Subcutaneous abdominal adipose tissue (tissue), 5 donors: ENCODE results near the gene NUP210.
A peak's percentile ranks its signal among the peaks of the same experiment; 100 is the strongest.

Source experiments
- H3K27ac ChIP-seq: one replicate; pipeline ENCODE4 v1.7.0; 2013; ENCODE audit warnings: low read depth, mild to moderate bottlenecking, inconsistent platforms, low read length, moderate library complexity
- H3K27me3 ChIP-seq, 5 donors: one replicate each; pipeline ENCODE4 v1.7.0; 2013; ENCODE audit warnings: low read length in 5 of 5, inconsistent platforms in 1 of 5; ENCODE audit not compliant: control insufficient read depth in 5 of 5, insufficient read depth in 4 of 5
- H3K36me3 ChIP-seq, 5 donors: one replicate each; pipeline ENCODE4 v1.7.0; 2013; ENCODE audit warnings: low read length in 5 of 5; ENCODE audit not compliant: control insufficient read depth in 5 of 5, insufficient read depth in 5 of 5
- H3K4me1 ChIP-seq, 5 donors: one replicate each; pipeline ENCODE4 v1.7.0; 2013; ENCODE audit warnings: low read length in 5 of 5, mild to moderate bottlenecking in 3 of 5, moderate library complexity in 1 of 5; ENCODE audit not compliant: control insufficient read depth in 5 of 5, insufficient read depth in 5 of 5
- H3K4me3 ChIP-seq, 5 donors: one replicate each; pipeline ENCODE4 v1.7.0; 2013; ENCODE audit warnings: low read length in 5 of 5, low read depth in 1 of 5
- H3K9ac ChIP-seq, 5 donors: one replicate each; pipeline ENCODE4 v1.7.0; 2013; ENCODE audit warnings: low read length in 5 of 5, mild to moderate bottlenecking in 4 of 5, moderate library complexity in 3 of 5
- H3K9me3 ChIP-seq, 5 donors: one replicate each; pipeline ENCODE4 v1.7.0; 2013; ENCODE audit warnings: low read length in 5 of 5; ENCODE audit not compliant: control insufficient read depth in 5 of 5
- donor health status: healthy.
- donor health status: healthy.
- donor health status: healthy.
- donor health status: healthy.
- donor health status: healthy.

Gene NUP210

DNA sequence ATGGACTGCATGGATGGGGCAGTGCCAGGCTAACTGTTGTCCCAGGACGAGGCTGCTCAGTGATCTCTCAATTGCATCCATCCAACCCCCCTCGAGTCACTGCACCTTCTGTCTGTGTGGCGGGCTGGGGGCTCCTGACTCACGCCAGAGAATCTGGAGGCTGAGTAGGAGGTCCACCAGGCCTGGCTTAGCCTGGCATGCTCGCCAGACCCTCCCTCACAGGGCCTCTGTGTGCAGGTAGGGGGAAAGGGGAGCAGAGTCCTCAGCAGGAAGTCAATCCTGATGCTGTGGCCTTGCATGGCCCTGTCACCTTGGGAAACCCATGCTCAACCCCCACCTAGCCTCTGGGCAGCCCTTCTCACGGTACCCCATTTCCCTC lies 140.6 kb downstream of the NUP210 start:
- Histone ChIP-seq H3K9ac (no peak overlapping the region), H3K27me3 (peaks cover 0 to 18% (median 4%) of the 10 kb centered on the region in 5 donors), H3K27ac (no peak overlapping the region), H3K9me3 (peaks cover 0 to 10% (median 7%) of the 10 kb centered on the region in 5 donors), H3K4me3 (no peak overlapping the region), H3K4me1 (peaks cover 2 to 64% (median 58%) of the 10 kb centered on the region in 5 donors), H3K36me3 (no peaks in the 10 kb centered on the region)

DNA sequence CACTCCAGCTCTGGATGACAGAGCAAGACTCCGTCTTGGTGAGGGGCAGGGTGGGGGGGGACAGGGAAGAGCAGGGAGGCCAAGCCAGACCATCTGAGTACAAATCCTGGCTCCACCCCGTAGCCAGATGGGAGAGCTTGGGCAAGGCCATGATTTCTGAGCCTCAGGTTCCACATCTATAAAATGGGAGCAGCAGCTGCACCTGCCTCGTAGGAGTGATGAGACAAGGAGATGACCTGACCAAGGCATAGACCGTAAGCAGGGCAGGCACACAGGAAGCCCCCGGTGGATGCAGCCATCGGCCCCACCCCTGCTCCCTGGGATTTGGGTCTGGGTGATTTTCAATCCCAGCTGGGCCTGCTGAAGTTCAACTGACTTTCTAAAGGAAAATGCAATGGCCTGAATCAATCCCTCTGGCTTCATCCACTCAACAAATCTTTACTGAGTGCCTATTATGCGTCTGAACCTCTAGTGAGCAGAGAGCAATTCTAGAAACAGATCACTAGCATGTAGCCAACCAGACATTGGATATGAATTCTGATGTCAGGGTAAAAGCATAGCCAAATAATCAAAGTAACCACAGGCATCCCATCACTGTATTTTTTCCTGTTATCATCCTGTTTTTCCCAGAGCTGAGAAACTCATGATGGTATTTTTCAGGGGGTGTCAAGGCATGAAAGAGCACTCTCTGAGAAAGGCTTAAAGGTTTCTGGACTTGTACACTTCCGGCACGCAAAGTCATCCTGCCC lies 141.2 kb downstream of the NUP210 start:
- Histone ChIP-seq H3K9ac (no peak overlapping the region), H3K27me3 (peaks cover 0 to 13% (median 3%) of the 10 kb centered on the region in 5 donors), H3K9me3 (peaks cover 0 to 5% (median 4%) of the 10 kb centered on the region in 5 donors), H3K27ac (no peak overlapping the region), H3K36me3 (no peaks in the 10 kb centered on the region), H3K4me3 (no peak overlapping the region), H3K4me1 (peaks cover 3 to 70% (median 64%) of the 10 kb centered on the region in 5 donors)

DNA sequence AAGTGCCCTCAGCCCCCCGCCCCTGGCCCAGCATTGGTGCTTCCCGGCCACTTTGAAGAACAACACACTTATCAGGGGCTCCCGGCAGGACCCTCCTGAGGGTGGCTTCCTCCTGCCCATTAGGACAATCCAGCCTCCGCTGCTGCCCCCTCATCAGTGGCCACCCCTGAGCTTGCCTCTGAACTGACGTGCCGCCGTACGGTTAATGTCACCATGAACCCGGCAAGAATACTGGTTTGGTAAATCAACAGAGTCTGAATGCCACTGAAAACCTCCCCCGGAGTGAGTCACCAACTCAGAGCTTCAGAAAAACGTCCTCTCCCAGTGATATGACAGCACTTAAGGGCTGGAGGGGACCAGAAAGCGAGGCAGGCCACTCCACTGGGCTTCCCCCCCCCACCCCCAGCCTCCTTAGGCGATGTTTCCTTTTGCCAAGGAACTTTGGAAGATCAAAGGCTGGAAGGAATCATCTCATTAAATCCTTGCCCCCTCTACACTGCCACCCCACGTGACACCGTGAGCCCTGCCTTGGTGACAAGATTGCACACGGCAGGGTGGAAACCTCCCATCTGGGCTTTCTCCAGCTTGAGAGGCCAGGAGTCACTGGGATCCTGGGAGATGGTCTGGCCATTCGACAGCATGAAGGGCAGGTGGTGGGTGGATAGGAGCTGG lies 142.1 kb downstream of the NUP210 start:
- peaks cover 3 to 74% (median 67%) of the 10 kb centered on the region in 5 donors for H3K4me1 ChIP-seq
- peak overlapping the region; percentile 76 for H3K27ac ChIP-seq
- no peak overlapping the region for H3K4me3 ChIP-seq
- no peaks in the 10 kb centered on the region for H3K9me3 ChIP-seq
- H3K36me3 ChIP-seq, result no peaks in the 10 kb centered on the region
- peaks cover 0 to 7% (median 3%) of the 10 kb centered on the region in 5 donors for H3K27me3 ChIP-seq
- peak overlapping the region in 2 of 5 donors; percentile 27 to 43 for H3K9ac ChIP-seq

DNA sequence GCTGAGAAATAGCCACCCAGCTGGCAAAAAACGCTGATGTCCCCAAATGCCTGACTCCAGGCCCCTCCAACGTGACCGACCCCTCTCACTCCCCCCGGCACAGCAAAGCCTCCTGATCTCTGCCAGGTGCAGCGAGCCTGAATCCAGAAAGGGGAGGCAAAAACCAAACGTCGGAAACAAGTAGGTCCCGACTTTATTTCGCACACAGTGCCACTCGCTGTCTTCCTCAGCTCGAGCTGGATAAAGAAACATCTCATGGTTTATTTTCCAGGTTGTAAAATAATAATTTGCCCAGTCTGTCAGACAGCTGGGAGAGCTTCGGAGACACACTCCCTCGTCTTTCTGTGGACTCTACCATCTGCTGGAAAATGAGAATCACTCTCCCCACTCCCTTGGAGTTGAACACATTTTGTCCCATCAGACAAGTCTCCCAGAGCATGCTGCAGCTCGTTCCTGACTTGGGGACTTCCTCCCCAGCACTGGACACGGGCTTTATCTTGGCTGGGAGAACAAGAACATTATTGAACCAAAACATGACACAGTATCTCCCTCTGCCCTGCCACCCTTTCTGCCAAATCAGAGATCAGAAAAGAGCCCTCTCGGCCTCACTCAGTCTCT lies 142.8 kb downstream of the NUP210 start:
- no peaks in the 10 kb centered on the region for H3K9me3 ChIP-seq
- H3K27me3 ChIP-seq, result peaks cover 0 to 7% (median 3%) of the 10 kb centered on the region in 5 donors
- peak overlapping the region in 1 of 5 donors; percentile 17 for H3K4me3 ChIP-seq
- H3K9ac ChIP-seq, result peak overlapping the region in 2 of 5 donors; percentile 27 to 43
- H3K4me1 ChIP-seq, result peaks cover 3 to 75% (median 66%) of the 10 kb centered on the region in 5 donors
- H3K27ac ChIP-seq, result peak overlapping the region; percentile 76
- no peaks in the 10 kb centered on the region for H3K36me3 ChIP-seq

DNA sequence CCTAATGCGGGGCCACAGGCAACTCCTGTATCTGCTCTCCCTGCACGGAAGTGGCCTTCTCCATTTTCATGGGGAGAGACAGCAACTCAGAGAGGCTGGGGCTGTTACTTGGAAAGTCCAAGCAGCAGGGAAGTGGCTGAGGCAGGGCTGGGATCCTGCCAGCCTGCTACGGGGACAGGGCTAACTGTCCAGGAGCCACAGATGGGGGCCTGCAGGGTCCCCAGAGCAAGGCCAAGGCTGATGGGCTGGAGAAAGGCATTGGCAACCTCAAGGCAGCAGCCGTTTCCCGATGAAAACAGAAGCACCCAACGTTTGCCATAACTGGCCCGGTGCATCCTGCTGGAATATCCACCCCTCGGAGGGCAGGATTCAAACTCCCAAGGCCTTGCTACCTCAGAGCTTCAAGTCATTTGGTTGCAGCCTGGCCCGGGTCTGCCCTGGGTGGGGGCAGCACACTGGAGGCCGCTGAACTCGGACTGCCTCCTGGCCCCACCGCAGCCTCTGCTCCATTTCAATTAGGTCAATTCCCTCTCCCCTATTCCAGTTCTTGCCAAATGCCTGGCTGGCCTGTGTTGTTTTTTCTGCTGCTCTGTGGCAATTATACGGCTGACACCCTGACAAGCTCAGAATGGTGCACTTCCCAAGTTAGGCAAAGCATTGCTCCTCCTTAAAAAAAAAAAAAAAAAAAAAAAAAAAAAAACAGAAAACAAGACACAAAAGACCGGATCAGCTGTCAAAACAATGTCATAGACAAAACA lies 143.5 kb downstream of the NUP210 start:
- H3K9ac ChIP-seq, result peak overlapping the region in 1 of 5 donors; percentile 50
- peaks cover 3 to 68% (median 59%) of the 10 kb centered on the region in 5 donors for H3K4me1 ChIP-seq
- peak overlapping the region in 1 of 5 donors; percentile 17 for H3K4me3 ChIP-seq
- no peaks in the 10 kb centered on the region for H3K36me3 ChIP-seq
- no peaks in the 10 kb centered on the region for H3K9me3 ChIP-seq
- H3K27ac ChIP-seq, result peak overlapping the region; percentile 76
- H3K27me3 ChIP-seq, result peaks cover 0 to 3% (median 0%) of the 10 kb centered on the region in 5 donors

DNA sequence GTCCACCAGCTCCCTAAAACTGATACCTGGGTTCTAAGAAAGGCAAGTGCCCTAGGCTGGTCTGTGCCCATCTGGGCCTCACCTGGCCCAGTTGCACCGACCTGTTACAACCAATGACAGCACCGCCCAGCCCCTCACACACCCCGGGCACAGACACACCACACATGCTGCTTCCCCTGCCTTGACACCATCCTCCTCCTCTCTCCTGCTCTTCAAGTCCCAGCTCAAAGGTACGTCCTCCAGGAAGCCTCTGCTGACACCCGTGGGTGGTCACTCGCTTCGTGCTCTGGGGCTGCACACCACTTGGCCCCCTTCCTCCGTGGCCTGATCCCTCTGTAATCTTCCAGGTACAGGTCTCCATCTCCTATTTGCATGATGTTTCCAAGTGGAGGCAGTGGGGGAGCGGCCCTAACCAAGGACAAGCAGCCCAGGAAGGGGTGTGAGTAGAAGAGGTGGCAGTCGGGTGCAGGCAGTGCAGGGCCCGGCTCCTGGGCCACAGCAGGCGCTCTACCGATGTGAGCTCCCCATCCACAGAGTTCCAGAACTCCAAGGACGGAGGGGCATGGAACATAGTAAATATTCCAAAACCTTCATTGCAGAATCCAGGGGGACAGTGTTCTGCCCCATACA lies 144.6 kb downstream of the NUP210 start:
- peak overlapping the region in 1 of 5 donors; percentile 5 for H3K9ac ChIP-seq

DNA sequence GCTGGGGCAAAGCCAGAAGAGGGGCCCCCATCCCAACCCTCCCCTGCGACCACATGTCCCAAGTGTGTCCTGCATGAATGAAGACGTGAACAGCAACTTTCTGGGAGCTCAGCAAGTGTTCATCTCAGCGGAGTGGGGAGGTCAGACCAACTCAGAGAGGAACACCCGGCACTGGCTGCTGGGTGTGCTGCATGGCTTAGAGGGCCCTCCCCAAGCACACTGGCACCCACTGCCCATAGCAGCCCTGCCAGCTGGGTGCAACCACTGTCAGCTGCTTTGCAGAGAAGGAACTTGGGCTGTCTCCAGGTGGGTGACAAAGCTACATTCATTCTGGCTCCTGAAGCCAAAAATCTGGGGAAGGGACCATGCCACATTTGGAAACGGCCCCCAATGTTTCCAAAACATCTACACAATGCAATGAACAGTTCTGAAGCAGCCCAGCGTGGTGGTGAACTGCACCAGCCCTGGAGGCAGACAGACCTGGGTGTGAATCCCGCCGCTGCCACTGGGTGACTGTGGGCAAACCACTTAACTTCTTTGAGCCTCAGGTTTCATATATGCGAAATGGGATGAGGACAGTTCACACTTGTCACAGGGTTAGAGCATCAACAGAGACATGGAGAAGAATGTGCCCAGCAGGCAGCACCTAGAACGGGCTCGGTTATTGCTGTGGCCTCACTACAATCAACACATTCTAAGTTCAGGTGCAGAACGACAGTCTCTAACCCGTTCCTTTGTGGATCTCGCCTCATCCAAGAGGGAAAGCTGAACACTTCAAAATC lies 145.4 kb downstream of the NUP210 start:
- no peak overlapping the region for H3K27ac ChIP-seq
- no peaks in the 10 kb centered on the region for H3K27me3 ChIP-seq
- no peaks in the 10 kb centered on the region for H3K36me3 ChIP-seq
- H3K4me1 ChIP-seq, result peaks cover 3 to 59% (median 51%) of the 10 kb centered on the region in 5 donors
- H3K9ac ChIP-seq, result no peak overlapping the region
- H3K4me3 ChIP-seq, result peak overlapping the region in 2 of 5 donors; percentile 19 to 50
- peaks cover 0 to 7% (median 1%) of the 10 kb centered on the region in 5 donors for H3K9me3 ChIP-seq

More for the DNA sequence above, 144.6 kb downstream of the NUP210 start:
- Histone ChIP-seq H3K9me3 (no peaks in the 10 kb centered on the region), H3K4me3 (no peak overlapping the region), H3K27me3 (no peaks in the 10 kb centered on the region), H3K27ac (no peak overlapping the region), H3K4me1 (peaks cover 3 to 59% (median 51%) of the 10 kb centered on the region in 5 donors), H3K36me3 (no peaks in the 10 kb centered on the region)

DNA sequence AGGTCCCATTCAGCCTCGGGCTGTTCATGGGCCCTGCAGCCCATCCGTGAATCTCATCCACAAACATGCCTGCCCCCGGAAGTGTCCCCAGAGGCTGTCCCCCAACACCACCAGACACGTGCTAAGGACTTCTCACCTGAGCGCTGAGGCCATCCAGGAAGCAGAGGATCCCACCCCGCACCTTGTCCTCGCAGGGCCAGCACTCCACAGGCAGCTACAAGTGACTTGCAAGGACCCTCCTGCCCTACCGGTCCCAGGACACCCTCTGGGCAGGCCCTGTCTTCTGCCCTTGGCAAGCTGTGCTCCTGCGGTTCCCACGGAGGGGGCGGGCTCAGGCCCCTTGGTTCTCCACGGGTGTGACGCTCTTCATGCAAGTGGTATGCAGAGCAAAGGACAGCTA lies 146.0 kb downstream of the NUP210 start:
- H3K36me3 ChIP-seq, result no peaks in the 10 kb centered on the region
- peaks cover 0 to 11% (median 5%) of the 10 kb centered on the region in 5 donors for H3K9me3 ChIP-seq
- peak overlapping the region in 4 of 5 donors; percentile 14 to 58 (median 34) for H3K4me3 ChIP-seq
- no peak overlapping the region for H3K27ac ChIP-seq
- peak overlapping the region in 2 of 5 donors; percentile 9 to 16 for H3K9ac ChIP-seq
- peaks cover 3 to 61% (median 52%) of the 10 kb centered on the region in 5 donors for H3K4me1 ChIP-seq
- no peaks in the 10 kb centered on the region for H3K27me3 ChIP-seq
